Cardiac fibroblast (primary cell): Measurements from ENCODE around the gene SNUPN.

Source experiments
- DNase-seq, 2 donors: peaks; one replicate each; pipeline versions ENCODE4 v3.0.0 to v3.0.0-alpha.2; 2010; ENCODE audit warnings: low read depth in 2 of 2
- H3K4me3 ChIP-seq, 2 donors: replicated peaks in 1 of 2; 1 replicate in 1 of 2; 2 replicates in 1 of 2; pipeline ENCODE4 v1.5.1; 2011; ENCODE audit warnings: low read depth in 2 of 2, low read length in 2 of 2, mild to moderate bottlenecking in 2 of 2, moderate library complexity in 1 of 2
- TF ChIP-seq, protein P1 (sequence below): IDR thresholded peaks from one replicate; pipeline ENCODE4 v1.5.1; 2011; ENCODE audit warnings: low read depth, mild to moderate bottlenecking, low read length, inconsistent platforms

The SNUPN gene

GRCh38 chr15:75648156-75649000, 22.9 kb upstream of the SNUPN start:
- peak; percentile 45 to 63 for DNase-seq
- TF ChIP-seq, protein P1, sequence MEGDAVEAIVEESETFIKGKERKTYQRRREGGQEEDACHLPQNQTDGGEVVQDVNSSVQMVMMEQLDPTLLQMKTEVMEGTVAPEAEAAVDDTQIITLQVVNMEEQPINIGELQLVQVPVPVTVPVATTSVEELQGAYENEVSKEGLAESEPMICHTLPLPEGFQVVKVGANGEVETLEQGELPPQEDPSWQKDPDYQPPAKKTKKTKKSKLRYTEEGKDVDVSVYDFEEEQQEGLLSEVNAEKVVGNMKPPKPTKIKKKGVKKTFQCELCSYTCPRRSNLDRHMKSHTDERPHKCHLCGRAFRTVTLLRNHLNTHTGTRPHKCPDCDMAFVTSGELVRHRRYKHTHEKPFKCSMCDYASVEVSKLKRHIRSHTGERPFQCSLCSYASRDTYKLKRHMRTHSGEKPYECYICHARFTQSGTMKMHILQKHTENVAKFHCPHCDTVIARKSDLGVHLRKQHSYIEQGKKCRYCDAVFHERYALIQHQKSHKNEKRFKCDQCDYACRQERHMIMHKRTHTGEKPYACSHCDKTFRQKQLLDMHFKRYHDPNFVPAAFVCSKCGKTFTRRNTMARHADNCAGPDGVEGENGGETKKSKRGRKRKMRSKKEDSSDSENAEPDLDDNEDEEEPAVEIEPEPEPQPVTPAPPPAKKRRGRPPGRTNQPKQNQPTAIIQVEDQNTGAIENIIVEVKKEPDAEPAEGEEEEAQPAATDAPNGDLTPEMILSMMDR = no peak
- peak overlapping the region; percentile 80 to 83 for H3K4me3 ChIP-seq

DNA sequence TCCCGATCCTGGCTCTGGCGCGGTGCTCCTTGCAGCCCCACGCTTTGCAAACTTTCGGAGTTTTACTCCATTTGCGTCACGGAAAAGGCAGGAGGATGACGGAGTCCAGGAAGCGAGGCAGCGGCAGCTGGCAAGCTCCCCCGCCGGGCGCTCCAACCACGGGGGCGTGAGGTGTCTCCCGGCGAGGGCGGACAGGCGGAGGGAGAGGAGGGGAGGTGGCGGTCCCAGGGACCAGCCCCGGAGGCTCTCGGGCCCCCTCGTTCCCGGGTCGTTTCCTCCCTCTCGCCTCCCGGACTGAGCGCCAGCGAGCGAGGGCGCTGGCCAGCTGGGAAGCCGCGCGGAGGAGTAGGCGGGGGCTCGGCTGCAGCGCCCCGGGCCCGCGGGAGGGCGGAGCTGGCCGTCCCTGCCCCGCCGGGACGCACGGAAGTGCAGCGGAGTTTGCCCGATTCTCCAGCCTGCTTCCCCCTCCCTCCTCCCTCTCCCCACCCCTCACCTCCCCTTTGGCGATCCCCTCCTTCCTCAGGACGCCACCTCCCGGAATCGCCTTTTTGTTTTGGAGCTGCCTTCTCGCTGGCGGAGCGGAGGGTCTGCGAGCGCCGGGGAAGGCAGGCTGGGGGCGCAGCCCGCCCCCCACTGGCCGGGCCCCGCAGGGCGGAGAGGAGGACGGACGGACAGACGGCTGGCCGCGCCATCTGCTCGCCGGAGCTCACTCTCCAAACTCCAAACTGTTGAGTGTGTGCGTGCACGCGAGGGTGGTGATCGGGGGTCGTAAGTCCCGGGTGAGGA, 22.0 kb upstream of the SNUPN start, which contains the start of gene SNX33:
Gene SNX33, plus strand, starts transcription at position 543 of the 786 bp plus-strand sequence. CDS start 1,191 bp downstream, outside the sequence.
- DNase-seq = peak; percentile 86 to 94
- TF ChIP-seq, protein P1 = peak; percentile 20
- H3K4me3 ChIP-seq = peak within 1 kb of the TSS; percentile 80 to 83

GRCh38 chr15:75646944-75647364, 21.4 kb upstream of the SNUPN start:
- peak overlapping the region; percentile 80 to 83 for H3K4me3 ChIP-seq
- DNase-seq = no peak

DNA sequence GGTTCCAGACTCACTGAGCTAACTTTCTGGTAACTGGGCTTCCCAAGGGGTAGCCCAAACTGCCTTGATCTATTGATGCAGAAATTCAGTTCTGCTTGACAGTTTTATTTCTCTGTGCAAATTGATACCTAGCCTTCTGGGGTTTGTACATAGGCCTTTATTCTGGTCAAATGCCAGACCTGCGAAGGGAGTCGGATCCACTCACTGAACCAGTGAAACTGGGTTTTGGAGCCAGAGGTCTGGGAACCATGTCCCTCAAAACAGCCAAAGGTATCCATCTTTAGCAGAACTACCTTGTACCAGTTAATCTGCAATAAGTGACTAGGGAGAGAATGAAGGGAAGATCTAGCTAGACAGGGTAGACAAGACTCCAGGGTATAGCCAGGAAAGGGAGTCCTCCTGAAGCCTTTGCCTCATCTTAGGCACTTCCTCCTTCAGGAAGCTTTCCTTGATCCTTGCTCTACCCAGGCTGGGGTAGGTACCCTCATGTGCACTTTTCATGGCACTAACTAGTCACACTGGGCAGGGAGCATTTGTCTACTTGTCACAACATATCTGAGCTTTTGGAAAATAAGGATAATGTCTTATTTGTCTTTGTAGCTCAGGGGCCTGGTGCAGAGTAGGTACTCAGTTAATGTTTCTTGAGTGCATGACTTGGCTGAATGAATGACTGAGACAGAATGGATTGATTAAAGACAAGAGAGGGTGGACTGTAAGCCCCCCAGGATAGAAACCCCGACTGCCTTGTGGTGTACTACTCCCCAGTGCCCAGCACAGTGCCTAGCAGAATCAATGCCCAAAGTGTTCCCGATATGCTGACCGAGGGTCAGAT, 20.8 kb upstream of the SNUPN start:
- DNase-seq = no peak
- peak overlapping the region; percentile 80 to 83 for H3K4me3 ChIP-seq
- TF ChIP-seq, protein P1 = no peak

More at GRCh38 chr15:75646944-75647364, 21.4 kb upstream of the SNUPN start:
- TF ChIP-seq, protein P1 = no peak

DNA sequence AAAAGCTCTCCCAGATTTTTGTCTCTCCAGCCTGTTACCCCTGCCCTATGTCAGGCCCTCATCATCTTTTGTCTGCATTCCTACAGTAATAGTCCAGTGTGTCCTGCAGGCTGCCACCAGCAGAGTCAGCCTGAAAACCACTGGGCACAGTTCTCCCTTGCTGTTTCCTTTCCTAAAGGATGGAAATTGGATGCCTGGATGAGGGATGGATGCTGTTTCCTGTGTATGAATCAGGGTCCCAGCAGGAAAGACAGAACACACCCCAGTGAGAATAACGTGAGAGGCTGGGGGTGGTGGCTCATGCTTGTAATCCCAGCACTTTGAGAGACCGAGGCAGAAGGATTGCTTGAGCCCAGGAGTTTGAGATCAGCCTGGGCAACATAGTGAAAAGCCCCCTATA, 18.9 kb upstream of the SNUPN start:
- TF ChIP-seq, protein P1 = no peak
- no peak overlapping the region for H3K4me3 ChIP-seq
- no peak for DNase-seq

DNA sequence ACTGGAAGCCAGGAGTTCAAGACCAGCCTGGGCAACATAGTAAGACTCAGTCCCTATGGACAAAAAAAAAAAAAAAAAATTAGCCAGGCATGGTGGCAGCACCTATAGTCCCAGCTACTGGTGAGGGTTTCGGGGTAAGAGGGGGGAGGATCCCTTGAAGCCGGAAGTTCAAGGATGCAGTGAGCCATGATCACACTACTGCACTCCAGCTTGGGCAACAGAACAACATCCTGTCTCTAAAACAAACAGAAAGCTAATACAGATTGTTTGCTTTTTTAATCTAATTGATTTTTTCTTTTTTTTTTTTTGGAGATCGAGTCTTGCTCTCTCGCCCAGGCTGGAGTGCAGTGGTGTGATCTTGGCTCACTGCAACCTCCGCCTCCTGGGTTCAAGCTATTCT, 16.1 kb upstream of the SNUPN start:
- H3K4me3 ChIP-seq = no peak overlapping the region
- DNase-seq = no peak
- TF ChIP-seq, protein P1 = no peak
